GM03348 (cell line): ENCODE measurements around the gene KCNQ1.
A peak's percentile ranks its signal among the peaks of the same experiment; 100 is the strongest.

ENCODE experiments used
- DNase-seq: peaks from one replicate; pipeline ENCODE4 v3.0.0; 2012; ENCODE audit warnings: low spot score

The KCNQ1 gene

GRCh38 chr11:2699531-2700414 lies 255.0 kb downstream of the KCNQ1 start, which contains the start of gene KCNQ1OT1:
TSS of gene KCNQ1OT1 (minus strand) at chr11:2699994.
- DNase-seq, result peak; percentile 99

DNA sequence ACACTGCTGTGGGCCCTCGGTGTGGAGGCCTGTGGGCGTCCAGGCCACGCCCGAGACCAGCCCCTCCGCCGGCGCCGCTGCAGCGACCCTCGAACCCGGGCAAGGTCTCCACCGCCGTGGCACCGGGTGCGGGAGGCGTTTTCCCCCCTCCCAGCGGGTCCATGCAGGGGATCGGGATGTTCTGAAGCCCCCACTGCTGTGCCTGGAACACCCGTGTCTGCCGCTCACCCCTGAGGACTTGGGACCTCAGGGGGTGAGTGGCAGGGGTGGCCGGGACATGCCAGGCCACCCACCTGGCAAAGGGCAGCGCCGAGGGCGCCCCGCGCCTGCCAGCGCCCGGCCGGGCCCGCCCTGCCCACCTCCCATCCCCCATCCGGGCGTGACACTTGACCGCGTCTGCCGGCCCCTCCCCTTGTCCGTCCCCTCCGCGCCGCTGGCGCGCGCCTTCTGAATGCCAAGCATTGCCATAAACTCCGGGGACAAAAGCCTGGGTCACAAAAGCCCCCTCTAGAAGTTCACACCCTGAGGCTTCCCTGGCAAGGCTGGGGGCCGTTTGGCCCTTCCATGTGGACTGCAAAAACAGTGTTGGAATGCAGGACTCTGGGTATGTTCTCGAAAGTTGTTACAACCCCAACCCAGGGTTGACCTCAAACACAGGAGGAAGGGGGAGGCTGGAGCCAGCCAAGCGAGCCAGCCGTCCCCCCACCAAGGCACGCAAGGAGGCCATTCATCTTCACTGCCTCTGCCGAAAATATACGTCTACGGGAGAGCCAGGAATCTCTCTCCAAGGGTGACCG lies 255.8 kb downstream of the KCNQ1 start:
- DNase-seq, result peak; percentile 79

GRCh38 chr11:2701230-2701629 lies 256.4 kb downstream of the KCNQ1 start:
- no peak for DNase-seq

DNA sequence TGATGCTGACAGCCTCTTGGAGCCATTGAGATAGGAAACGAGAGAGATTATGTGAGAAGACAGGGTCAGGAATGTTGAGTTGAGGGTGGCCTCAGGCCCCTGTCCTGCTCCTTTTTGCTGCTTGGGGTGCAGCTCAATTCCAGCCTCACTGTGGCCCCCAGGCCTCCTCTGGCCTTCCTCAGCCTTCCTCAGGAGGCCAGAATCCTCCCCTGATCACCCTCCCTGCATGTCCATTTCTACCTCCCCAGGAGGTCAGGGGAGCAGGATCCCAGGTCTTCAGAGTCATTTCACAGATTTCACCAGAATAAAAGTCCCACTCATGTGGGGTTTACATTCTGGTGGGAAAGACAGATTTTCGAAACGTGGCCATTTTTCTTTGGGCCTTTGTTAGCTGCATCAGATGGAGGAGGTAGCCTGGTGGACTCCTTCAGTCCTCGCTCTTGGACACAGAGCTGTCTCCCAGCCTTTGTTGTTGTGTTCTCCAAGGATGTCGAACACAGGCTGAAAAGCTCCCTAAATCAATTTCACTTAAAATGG lies 257.2 kb downstream of the KCNQ1 start:
- DNase-seq, result no peak

GRCh38 chr11:2702771-2703362 lies 258.1 kb downstream of the KCNQ1 start:
- DNase-seq, result no peak

DNA sequence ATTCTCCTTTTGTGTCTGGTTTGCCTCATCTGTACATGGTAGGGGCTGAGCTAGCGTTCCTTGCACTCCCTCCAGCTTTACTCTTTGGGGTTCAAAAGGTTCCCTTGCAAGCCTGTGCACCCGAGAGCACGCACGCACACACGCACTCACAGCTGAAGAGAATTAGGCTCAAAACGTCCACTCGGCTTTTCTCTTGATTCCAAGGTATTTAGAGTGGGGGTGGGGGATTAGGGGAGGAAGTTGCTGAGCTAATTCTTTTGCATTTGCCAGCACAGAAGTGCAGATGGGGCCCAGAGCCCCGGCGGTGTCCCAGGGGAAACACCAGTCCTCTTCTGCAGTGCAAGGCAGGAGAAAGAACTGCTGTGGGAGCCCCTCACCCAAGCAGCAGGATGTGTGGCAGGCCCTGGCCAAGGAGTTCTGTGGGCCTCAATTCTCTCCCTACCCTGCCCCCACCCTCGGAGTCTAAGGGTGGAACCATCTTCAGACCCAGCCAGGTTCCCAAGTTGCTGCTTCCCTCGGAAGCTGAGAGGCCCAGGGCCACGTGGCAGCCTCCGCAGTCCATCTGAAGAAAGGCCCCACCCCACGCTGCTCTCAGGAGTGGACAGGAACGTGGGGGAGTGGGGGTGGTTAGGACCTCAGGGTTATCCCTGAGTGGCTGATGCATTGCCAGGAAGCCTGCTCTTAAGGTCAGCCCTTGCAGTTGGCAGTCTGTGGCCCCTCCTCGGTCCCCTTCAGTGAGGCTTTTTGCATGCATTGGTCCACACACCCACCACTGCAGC lies 258.7 kb downstream of the KCNQ1 start:
- DNase-seq, result no peak

DNA sequence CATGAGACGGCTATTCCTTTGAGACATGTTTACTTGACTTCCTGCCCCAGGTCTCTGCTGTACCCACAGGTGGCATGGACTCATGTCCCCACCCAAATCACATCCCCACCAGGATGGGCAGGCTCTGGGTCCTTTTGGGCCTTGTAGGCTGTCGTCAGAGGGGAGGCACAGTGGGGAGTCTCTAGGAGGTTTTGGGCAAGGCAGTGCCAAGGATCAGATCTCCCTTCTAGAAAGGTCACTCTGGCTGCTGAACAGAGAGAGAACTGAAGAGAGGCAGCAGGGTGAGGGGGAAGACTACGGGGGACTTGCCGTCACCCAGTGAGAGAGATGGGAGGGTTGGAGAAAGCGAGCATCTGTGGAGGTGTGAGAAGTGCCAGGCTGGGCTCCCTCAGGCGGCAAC lies 259.5 kb downstream of the KCNQ1 start:
- DNase-seq, result no peak

DNA sequence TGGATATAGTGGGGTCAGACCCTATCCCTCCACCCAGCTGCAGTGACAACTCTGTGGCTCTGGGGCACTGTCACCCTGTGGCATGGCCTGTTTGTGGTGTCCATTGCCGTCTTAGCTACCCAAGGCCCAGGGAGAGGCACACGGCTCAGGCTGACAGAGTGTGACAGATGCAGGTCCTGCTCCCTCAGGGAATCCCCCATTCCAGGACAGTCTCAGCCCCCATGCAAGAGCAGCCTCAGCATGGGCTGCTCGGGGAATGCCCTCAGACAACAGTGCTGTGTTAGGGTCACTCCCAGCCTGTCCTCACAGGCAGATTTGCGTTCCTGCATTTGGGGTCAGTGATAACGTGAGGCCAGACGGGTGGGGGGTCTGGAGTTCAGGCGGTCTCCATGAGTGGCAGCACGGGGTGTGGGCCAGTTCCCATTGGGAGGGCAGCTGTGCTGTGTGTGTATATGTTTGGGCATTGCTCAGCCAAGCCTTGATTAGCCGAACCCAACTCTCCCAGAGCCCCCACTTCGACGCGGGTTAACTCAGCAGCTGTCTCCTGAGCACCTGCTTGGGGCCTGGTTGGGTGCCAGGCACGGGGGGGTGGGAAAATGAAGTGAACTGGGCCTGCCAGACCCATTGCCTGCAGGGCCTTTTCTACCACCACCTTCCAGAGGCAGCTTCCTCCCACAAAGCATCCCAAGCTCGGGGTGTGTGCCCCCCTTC lies 260.2 kb downstream of the KCNQ1 start:
- DNase-seq, result no peak

- no peak for DNase-seq
Observed at GRCh38 chr11:2706321-2706720, 261.5 kb downstream of the KCNQ1 start.

- DNase-seq, result no peak
Observed at GRCh38 chr11:2707736-2708135, 262.9 kb downstream of the KCNQ1 start.

GRCh38 chr11:2708151-2708581 lies 263.4 kb downstream of the KCNQ1 start:
- peak; percentile 33 for DNase-seq

- no peak for DNase-seq
Observed at GRCh38 chr11:2708757-2709281, 264.0 kb downstream of the KCNQ1 start.

- no peak for DNase-seq
Observed at GRCh38 chr11:2709429-2709828, 264.6 kb downstream of the KCNQ1 start.

DNA sequence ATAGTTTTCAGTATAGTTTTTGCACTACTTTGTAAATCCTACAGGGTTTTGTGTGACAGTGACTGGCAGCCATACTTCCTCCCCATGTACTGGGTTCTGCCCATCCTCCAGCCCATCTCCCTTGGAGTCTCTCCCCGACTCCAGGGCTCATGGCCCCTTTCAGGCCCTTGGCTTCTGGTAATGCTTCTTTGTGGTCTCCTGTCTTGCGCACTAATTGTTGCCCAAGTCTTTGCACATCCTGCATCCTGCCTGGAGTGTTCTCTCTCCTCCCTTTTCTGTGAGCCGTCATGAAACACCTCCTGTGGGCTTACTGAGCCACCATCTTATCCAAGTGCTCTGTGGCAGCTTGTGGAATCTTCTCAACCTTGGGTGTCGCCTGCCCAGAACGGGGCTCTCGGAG lies 266.4 kb downstream of the KCNQ1 start:
- DNase-seq, result no peak

GRCh38 chr11:2713094-2713493 lies 268.3 kb downstream of the KCNQ1 start:
- DNase-seq, result no peak

- DNase-seq, result no peak
Observed at GRCh38 chr11:2713661-2714462, 269.1 kb downstream of the KCNQ1 start.

DNA sequence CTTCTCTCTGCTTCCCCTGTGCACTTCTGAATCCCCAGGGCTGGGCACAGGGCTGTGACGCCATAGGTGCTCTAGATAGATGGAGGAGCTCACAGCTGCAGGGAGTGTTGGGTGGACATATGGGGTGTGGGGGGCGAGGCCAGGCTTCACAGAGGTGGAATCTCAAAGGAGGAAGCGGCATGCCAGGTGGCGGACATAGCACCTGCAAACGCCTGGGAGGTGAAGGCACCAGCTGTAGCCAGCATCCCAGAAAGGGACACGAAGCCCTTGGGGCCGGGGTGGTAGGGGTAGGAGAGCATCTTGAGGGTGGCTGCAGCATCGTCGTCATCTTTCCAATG lies 269.6 kb downstream of the KCNQ1 start:
- DNase-seq, result no peak

DNA sequence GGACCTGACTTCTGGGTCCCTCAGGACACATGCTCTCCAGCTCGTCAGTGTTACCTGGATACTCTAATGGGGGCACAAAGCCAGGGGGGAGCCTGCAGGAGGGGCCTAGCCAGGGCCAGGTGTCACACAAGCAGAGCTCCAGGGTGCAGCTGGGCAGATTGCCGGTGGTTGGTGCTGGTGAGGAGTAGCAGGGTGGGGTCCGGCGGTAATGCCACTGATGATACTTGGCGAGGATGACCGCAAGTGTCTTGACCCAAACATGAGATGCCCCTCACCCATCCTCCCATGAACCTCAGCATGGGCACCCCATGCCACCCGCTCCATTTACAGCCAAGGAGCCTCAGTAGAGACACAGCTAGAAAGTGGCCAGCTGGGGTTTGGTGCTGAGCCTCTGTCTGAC lies 270.1 kb downstream of the KCNQ1 start:
- no peak for DNase-seq

- DNase-seq, result no peak
Observed at GRCh38 chr11:2715716-2716350, 271.0 kb downstream of the KCNQ1 start.
